ENCODE data around the gene POMT1.
A peak's percentile ranks its signal among the peaks of the same experiment; 100 is the strongest.
"Not testable (repeated sequence)": the region's sequence is repeated elsewhere in the genome, so short reads cannot be mapped to it uniquely, and the experiment has no call there.

The POMT1 gene

GRCh38 chr9:131496844-131497405 lies 5.8 kb upstream of the POMT1 start:
- DNase-seq: no peak

GRCh38 chr9:131499254-131499767 lies 3.4 kb upstream of the POMT1 start:
- no peak for DNase-seq

GRCh38 chr9:131500377-131500776 lies 2.3 kb upstream of the POMT1 start:
- DNase-seq: peak in 4 of 5 experiments; percentile 58 to 91 (median 75)

GRCh38 chr9:131500939-131501541 lies 1.7 kb upstream of the POMT1 start:
- DNase-seq: peak in 4 of 5 experiments; percentile 20 to 84 (median 57)

- DNase-seq: peak in 4 of 5 experiments; percentile 28 to 88 (median 56)
These were observed 1.1 kb downstream of the POMT1 start for GRCh38 chr9:131503626-131504465.

GRCh38 chr9:131505012-131505411 lies 2.3 kb downstream of the POMT1 start:
- DNase-seq: no peak

- DNase-seq: no peak
These were observed 8.7 kb downstream of the POMT1 start for GRCh38 chr9:131511416-131511815.

- DNase-seq: no peak
These were observed 9.2 kb downstream of the POMT1 start for GRCh38 chr9:131511880-131512279.

GRCh38 chr9:131513177-131513576 lies 10.5 kb downstream of the POMT1 start:
- no peak for DNase-seq

- not testable (repeated sequence) for DNase-seq
These were observed 12.9 kb downstream of the POMT1 start for GRCh38 chr9:131515559-131516031.

GRCh38 chr9:131516100-131516499 lies 13.4 kb downstream of the POMT1 start:
- no peak for DNase-seq

GRCh38 chr9:131516930-131517329 lies 14.2 kb downstream of the POMT1 start:
- no peak for DNase-seq

- DNase-seq: no peak
These were observed 15.1 kb downstream of the POMT1 start for GRCh38 chr9:131517761-131518190.

GRCh38 chr9:131518553-131518952 lies 15.8 kb downstream of the POMT1 start:
- no peak for DNase-seq

- no peak for DNase-seq
These were observed 17.8 kb downstream of the POMT1 start for GRCh38 chr9:131520503-131520902.

- DNase-seq: no peak
These were observed 18.5 kb downstream of the POMT1 start for GRCh38 chr9:131521203-131521602.

GRCh38 chr9:131521822-131522221 lies 19.1 kb downstream of the POMT1 start:
- no peak for DNase-seq

- no peak for DNase-seq
These were observed 19.8 kb downstream of the POMT1 start for GRCh38 chr9:131522257-131523085.

- DNase-seq: no peak
These were observed 20.3 kb downstream of the POMT1 start for GRCh38 chr9:131523086-131523388.

GRCh38 chr9:131523451-131524435 lies 21.0 kb downstream of the POMT1 start:
- DNase-seq: no peak

GRCh38 chr9:131524665-131525315 lies 22.1 kb downstream of the POMT1 start:
- no peak for DNase-seq

Measured in T-helper 2 cell (primary cell).